Sigmoid colon (tissue), 3 donors: ENCODE measurements around the gene MRPL51.

Experiments
- CTCF ChIP-seq, 4 experiments: fragments of 450-650 bp in 3 of 4; fragments of 200-600 bp in 1 of 4; IDR thresholded peaks; one replicate each; pipeline ENCODE4 v1.5.1; 2016 to 2019; ENCODE audit warnings: antibody characterized with exemption in 4 of 4, mild to moderate bottlenecking in 3 of 4, moderate library complexity in 2 of 4
- POLR2A ChIP-seq, 2 donors: fragments of 450-650 bp; IDR thresholded peaks; one replicate each; pipeline ENCODE4 v1.6.1; 2016; ENCODE audit warnings: antibody characterized with exemption in 2 of 2, mild to moderate bottlenecking in 2 of 2, moderate library complexity in 2 of 2

- TF ChIP-seq POLR2A (IDR thresholded peaks at IDR 0.05) (no peak), CTCF (IDR thresholded peaks at IDR 0.05) (no peak)
These were observed 44.0 kb upstream of the MRPL51 start for GRCh38 chr12:6536894-6537579.
